Uterus (tissue), 2 donors: ENCODE data around the gene WFDC13.
"Not testable (repeated sequence)": the region's sequence is repeated elsewhere in the genome, so short reads cannot be mapped to it uniquely, and the experiment has no call there.

Experiments
- CTCF ChIP-seq, 4 experiments: fragments of 200-600 bp in 2 of 4; fragments of 450-650 bp in 2 of 4; sonication (generic) in 2 of 4; IDR thresholded peaks; one replicate each; pipeline ENCODE4 v1.5.1; 2016 to 2019; ENCODE audit warnings: antibody characterized with exemption in 4 of 4, mild to moderate bottlenecking in 2 of 4, moderate library complexity in 1 of 4
- POLR2A ChIP-seq, 2 donors: fragments of 450-650 bp; IDR thresholded peaks; one replicate each; pipeline ENCODE4 v1.6.1; 2016; ENCODE audit warnings: antibody characterized with exemption in 2 of 2, mild to moderate bottlenecking in 1 of 2, moderate library complexity in 1 of 2

GRCh38 chr20:45657038-45657437 is 44.8 kb upstream of the WFDC13 start:
- TF ChIP-seq CTCF, POLR2A (IDR thresholded peaks at IDR 0.05): not testable (repeated sequence)
